Stimulated activated CD8-positive, alpha-beta memory T cell treated with anti-CD3 and anti-CD28 coated beads, Interleukin-4, amount 100 ng/mL, for 4 hours (primary cell): ENCODE measurements around the gene CCDC117.
"Not testable (repeated sequence)": the region's sequence is repeated elsewhere in the genome, so short reads cannot be mapped to it uniquely, and the experiment has no call there.

Experiments
- DNase-seq, 2 donors: peaks; one replicate each; pipeline ENCODE4 v3.0.0-alpha.2; 2020; ENCODE audit warnings: low read depth in 2 of 2, low spot score in 1 of 2

Gene CCDC117

DNA sequence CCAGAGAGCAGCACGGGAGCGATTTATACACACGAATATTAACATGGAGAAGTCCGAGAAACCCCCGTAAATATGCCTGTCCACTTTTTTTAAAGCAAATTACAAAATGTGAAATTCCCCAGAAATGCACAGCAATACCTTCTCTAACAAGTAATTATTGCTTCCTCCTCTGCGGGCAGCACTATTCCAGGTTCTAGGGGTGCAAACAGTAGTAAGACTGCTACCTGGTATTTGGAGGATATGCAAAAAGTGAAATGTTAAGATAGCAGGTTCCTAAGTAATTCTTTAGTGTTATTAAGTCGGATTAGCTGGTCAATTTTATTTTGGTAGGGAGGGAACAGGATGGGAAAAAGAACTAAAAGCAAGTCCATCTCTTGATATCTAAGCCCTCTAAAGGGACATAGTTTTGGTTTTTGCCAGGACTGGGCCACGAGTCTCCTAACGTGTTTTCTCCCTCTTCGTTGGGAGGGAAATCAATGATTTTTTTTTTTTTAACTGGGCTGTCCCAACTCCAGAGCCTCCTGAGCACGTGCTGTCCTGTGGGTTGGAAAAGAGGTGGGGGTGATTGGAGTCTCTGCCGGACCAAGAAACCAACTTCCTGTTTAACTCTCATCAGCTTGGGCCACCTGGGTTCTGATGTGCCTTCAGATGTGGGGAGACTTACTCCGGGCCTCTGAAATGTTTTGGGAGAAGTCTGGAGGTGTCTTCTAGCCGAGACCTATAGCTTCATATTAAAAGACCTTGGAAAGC lies 29.5 kb downstream of the CCDC117 start:
- no peak for DNase-seq

GRCh38 chr22:28802595-28803123 lies 30.2 kb downstream of the CCDC117 start:
- DNase-seq = no peak

DNA sequence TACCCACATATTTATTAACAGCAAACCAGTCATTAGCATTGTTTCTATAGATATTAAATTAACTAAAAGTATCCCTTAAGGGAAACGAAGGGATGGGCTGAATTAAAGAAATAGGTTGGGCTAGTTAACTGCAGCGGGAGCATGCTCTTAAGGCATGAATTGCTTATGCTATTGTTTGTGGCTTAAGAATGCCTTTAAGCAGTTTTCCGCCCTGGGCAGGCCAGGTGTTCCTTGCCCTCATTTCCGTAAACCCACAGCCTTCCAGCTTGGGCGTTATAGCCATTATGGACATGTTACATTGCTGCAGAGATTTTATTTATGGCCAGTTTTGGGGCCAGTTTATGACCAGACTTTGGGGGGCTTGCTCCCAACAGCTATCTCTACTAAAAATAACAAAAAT lies 32.9 kb downstream of the CCDC117 start:
- not testable (repeated sequence) for DNase-seq

- no peak for DNase-seq
Observed at GRCh38 chr22:28808716-28809355, 36.3 kb downstream of the CCDC117 start.

GRCh38 chr22:28810821-28811491 lies 38.5 kb downstream of the CCDC117 start:
- no peak for DNase-seq

DNA sequence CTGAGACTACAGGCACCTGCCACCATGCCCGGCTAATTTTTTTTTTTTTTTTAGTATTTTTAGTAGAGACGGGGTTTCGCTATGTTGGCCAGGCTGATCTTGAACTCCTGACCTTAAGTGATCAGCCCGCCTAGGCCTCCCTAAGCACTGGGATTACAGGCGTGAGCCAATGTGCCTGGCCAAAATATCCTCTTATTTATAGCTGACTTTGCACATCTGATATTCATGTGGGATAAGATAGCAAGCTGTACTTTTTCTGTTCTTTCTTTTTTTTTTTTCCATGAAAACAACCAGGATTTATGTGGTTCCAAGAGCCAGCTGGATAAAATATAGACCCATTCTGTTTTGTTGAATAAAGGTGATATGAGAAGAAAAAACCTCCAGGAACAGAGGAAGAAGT lies 40.0 kb downstream of the CCDC117 start:
- no peak for DNase-seq

- no peak for DNase-seq
Observed at GRCh38 chr22:28813772-28814518, 41.5 kb downstream of the CCDC117 start.

DNA sequence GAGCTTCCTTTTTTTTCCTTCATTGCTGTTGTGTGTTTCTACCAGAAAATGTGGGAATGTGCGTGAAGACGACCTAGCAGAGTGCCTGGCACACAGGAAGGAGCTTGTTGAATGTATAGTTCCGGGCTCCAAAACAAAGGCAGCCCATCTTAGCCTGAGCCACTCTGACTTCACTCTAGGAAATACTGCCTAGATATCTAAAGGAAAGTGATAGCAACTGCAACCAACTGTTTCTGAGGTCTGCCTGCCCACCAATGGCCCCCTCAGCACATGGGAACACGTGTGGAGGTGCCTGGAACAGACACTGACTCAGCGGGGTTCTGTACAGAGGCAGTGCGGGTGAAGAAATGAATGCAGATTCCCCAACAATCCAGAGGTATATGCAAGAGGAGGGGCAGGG lies 42.6 kb downstream of the CCDC117 start:
- no peak for DNase-seq

DNA sequence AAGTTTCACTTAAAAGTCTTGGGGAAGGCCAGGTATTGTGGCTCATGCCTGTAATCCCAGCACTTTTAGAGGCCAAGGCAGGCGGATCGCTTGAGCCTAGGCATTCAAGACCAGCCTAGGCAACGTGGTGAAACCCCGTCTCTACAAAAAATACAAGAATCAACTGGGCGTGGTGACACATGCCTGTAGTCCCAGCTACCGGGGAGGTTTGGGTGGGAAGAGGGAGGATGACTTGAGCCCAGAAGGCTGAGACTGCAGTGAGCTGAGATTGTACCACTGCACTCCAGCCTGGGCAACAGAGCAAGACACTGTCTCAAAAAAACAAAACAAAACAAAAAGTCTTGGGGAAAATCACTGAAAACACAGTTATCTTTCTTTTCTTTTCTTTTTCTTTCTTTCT lies 43.2 kb downstream of the CCDC117 start:
- DNase-seq = no peak

DNA sequence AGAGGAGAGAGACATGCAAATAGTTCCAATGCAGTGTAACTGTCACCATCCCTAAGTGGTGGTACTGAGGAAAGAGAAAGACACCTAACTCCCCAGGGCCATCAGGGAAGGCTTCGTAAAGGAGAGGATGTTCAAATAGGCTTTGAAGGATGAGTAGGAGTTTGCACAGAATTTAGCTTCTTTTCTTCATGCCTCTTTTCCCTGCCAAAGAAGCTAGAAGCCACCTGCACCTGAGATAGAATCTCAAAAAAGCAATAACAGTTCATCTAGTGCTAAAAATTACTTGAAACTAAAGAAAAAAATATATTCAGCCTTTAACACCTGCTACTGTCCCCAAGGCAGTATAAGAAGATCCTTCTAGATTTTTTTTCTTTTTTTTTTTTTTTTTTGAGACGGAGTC lies 44.6 kb downstream of the CCDC117 start:
- no peak for DNase-seq

GRCh38 chr22:28817919-28818859 lies 45.7 kb downstream of the CCDC117 start:
- DNase-seq = no peak

DNA sequence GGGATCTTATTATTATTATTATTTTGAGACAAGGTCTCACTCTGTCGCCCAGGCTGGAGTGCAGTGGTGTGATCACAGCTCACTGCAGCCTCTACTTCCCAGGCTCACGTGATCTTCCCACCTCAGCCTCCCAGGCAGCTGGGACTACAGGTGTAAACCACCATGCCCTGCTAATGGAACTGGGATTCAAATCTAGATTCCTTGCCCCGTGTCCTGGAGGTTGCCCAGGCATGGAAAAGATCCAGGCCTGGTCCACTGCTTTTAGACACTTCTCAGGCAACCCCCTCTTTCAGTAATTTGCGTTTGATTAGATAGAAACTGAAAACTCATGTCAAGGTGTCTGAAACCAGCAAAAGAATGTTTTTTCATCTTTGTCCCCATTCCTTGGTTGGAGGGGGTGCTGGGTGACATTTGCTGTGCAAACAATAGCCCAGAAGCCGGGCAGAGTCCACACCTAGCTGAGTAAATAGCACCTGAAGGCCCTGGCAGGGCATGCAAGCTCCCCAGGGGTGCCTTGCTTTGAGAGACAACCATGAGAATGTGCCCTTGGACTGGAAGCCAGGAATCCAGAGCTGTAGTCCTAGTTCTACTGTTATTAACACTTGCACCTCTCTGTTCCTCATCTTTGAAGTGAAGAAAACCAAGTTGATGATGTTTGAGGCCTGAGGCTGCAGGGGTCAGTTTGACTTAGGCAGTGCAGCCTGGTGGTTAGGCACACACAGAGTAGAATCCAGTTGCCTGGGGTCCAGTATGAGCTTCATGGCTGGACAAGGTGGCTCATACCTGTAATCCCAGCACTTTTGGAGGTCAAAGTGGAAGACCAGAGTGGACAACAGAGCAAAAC lies 47.0 kb downstream of the CCDC117 start:
- DNase-seq = no peak

- DNase-seq = no peak
Observed at GRCh38 chr22:28820885-28821284, 48.4 kb downstream of the CCDC117 start.

DNA sequence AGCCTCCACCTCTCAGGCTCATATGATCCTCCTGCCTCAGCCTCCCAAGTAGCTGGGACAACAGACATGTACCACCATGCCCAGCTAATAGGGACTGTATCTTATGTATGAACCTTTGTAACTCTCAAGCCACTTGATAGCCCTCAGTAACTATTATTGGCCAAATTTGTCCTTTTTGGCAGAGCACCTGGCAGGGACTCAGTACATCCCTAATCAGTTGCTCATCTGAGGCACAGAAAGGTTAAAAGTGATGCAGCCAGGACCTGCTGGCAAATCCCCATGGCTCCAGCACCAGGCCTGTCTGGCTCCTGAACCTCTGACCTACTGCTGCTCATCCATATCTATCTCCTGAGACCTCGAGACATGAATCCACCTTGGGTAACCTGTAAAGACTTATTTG lies 49.0 kb downstream of the CCDC117 start:
- DNase-seq = no peak

GRCh38 chr22:28822930-28823551 lies 50.5 kb downstream of the CCDC117 start:
- no peak for DNase-seq

- DNase-seq = not testable (repeated sequence)
Observed at GRCh38 chr22:28824455-28824854, 52.0 kb downstream of the CCDC117 start.

DNA sequence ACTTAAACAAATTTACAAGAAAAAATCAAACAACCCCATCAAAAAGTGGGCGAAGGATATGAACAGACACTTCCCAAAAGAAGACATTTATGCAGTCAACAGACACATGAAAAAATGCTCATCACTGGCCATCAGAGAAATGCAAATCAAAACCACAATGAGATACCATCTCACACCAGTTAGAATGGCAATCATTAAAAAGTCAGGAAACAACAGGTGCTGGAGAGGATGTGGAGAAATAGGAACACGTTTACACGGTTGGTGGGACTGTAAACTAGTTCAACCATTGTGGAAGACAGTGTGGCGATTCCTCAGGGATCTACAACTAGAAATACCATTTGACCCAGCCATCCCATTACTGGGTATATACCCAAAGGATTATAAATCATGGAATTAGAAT lies 53.9 kb downstream of the CCDC117 start:
- DNase-seq = not testable (repeated sequence)

GRCh38 chr22:28826921-28827320 lies 54.4 kb downstream of the CCDC117 start:
- DNase-seq = no peak
